ENCODE measurements around the gene THEM5.
"Not testable (repeated sequence)": the region's sequence is repeated elsewhere in the genome, so short reads cannot be mapped to it uniquely, and the experiment has no call there.

Gene THEM5

GRCh38 chr1:151867321-151867720 is 13.8 kb upstream of the THEM5 start:
- no peak for DNase-seq

DNA sequence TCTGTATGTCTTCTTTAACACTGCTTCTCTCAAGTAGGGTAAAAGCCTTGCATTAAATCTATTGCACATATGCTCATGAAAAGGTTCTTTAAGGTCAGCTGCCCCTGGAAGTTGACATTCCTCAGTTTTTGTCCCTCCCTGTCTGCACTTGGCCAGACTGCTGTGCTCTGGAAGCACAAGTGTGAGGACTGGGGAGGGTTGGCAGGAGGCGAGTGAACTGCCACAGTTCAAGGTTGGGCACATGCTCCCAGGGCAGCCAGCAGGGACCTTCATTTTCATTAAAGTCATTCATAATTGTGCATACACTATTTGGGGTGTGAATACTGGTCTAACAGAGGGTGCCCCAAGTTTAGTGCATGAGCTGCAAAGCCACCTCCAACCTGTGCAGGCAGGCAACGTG is 10.9 kb upstream of the THEM5 start:
- DNase-seq = no peak

DNA sequence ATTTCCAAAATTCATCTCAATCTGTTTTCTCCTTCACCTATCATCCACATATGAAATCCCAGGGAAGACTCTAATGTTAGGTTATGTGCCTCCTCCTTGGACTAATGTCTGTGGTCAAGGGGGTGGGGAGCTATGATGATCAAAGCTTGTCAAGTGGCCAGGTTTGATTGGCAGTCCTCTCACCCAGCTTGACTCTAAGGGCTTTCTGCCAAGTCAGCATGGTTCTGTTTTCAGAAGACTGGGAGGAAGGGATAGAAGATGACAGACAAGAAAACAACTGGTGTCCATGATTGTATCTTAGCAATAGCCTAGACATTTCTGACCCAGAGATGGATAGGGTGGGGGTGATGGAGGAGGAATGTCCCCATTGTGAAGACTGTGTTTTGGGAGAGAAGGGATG is 9.1 kb upstream of the THEM5 start:
- DNase-seq = no peak

- no peak for DNase-seq
These were observed 7.1 kb upstream of the THEM5 start for GRCh38 chr1:151860504-151861187.

DNA sequence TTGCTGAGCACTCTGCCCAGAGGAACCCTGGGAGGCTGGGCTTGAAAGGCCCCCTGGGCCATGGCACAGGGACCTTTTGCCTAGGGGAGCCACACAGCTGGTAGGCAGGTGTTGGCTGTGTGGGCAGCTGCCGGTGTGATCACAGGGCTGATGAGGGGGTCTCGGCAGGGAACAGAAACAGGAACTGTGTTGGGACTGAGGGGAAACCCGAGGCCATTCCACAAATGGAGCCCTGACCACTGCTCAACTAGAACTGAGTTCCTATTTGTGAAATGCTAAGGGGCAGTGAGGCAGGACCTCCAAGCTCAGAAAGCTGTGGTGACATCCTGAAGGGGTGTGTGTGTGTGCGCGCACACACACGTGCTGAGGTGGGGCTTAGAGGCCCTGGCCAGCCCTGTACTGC is 6.4 kb upstream of the THEM5 start:
- DNase-seq = no peak

DNA sequence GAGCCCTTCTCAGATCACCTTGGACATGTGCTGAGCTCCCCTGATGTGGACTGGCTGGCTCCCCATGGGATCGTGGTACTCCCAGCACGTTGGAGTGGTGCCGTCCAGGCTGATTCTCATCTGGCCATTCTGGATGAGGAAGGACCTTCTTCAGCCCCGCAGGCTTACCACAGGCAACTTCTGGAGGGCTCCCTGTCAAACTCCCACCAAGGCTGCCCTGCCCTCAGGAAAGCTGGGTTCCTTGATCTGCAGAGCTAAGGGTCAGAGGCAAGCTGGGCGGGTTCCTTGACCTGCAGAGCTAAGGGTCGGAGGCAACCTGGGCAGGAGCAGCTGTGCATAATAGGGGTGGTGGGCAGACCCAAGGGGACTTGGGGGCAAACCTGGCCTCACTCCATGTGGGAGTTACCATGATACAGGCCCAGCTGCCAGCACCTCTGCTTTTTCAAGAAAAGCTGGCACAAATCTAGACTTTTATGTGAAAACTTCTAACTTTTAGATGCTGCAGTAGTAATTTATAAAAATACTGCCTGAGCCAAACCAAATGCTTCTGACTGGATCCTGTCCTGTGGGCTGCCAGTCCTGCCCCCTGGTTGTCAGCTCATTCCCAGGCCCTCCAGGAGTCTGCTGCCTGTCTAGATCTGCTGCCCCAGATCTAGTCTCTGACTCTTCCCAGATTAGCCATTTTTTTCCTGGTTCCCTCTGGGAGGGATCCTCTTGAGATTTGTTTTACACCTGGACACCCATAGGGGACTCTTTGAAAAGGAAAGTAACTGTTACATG is 5.6 kb upstream of the THEM5 start:
- no peak for DNase-seq

DNA sequence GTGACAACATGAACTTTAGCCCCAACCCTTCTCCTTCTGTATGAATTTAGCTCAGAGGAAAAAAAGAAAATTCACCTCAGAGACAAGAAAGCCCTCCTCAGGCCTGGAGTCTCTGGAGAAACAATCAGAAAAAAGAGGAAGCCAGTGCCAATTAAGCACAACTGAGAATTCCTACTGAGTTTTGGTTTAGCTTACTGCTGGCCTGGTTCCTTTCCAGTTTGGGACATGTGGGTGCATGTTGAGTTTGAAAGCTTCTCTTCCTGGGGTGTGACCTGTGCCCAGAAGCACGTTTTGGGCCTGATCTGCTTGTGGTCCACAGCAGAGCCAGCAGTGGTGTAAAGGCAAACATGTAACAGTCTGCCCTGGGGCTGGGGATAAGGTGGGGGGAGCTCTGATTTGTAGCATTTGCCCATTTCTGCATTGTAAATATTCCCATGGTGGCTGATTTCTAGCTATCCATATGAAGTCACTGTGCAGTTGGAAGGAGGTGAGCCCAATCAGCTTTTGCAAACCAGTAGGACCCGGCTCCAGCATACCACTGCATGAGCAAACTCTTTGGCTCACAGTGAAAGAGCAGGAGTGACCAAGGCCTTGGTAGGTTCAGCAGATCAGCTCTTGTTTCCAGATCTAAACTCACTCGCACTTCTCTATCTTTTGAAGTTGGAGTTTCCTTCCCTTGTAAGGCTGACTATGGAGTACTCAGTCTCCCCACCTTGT is 4.7 kb upstream of the THEM5 start:
- no peak for DNase-seq

- DNase-seq = no peak
These were observed 2.4 kb upstream of the THEM5 start for GRCh38 chr1:151855933-151856332.

- DNase-seq = not testable (repeated sequence)
These were observed 2.0 kb upstream of the THEM5 start for GRCh38 chr1:151855516-151855915.

DNA sequence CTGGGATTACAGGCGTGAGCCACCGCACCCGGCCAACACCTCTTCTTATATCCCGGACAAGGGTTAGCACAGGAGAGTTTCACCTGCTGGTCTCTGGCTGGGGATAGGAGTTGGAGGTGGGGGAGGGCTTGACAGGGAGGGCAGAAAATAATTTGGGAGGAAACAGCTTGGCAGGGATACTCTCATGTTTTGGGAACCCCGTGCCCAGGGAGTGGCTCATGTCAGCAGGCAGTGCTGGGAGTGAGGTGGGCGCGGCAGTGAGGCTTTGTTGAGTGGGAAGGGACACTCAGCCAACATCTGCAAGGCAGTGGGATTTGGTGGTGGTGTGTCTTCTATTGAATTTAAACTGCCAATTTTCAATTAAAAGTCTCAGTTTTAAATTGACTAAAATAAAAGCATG is 1.1 kb upstream of the THEM5 start:
- DNase-seq = no peak

DNA sequence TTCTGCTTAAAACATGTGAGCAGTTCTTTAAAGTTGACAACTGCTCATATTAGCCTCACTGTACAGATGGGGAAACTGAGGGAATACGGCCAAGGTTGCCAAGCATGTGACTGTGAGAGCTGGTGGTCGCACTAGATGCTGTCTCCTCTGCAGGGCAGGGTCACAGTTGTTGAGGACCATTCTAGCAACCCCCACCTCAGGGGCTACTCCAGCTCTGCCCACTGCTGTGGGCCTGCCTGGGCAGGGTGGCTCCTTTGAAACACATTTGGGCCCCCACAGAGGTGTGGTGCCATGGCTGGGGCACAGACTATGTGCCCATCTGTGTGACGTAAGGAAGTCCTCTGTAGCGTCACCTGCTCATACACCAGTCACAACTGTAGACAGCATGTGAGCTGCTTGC is 779 bp downstream of the THEM5 start:
- no peak for DNase-seq

DNA sequence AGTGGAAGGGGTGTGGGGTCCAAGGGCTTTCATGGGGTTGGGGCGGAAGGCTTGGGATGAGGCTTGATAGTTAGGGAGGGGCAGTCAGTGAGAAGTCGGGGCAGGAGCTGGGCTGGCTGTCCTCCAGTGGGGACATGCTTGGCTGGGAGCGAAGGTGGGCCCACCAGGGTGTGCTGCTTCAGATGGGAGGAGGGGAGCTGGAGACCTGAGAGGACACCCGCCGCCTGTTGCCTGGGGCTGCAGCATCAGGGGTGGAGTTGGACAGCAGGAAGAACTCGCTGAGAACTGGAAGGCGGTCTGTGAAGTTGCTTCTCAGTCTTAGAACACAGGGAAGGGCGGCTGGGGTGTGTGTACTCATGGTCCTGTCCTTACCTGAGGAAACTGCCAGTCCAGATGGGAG is 1.6 kb downstream of the THEM5 start:
- no peak for DNase-seq

DNA sequence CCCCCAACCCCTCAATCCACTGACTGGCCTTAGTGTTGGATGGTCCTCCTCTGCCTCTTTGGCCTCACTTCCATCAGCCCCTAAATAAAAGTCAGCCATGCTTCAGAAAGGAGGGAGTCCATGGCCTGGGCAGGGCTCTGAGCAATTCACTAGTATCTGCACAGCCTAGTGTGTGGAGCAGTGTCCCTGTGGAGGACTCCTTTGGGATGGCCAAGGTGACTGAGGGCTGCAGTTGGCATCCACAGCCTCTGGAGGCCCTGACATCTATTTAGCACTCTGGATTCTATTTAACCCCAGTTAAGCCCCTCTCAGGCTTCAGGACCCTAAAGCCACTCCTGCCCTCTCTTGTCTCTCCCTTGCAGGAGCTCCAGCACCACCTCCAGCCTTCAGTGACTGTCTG is 3.6 kb downstream of the THEM5 start:
- no peak for DNase-seq

DNA sequence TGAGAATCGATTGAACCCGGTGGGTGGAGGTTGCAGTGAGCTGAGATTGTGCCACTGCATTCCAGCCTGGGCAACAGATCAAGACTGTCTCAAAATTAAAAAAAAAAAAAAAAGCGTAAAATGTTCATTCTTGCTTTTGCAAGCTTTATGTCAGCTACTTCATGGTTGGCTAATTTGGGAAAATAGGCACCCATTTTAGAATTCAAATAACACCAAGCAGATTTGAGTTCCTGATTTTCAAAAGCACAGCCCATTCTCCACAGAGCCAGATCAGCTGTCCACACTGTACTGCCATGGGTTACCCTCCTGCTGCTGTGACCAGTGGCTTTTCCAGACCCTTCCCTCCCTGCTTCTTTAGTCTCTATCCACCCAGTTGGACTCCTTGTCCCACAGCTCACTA is 4.4 kb downstream of the THEM5 start:
- no peak for DNase-seq

GRCh38 chr1:151847867-151848596 is 5.5 kb downstream of the THEM5 start:
- DNase-seq = no peak

DNA sequence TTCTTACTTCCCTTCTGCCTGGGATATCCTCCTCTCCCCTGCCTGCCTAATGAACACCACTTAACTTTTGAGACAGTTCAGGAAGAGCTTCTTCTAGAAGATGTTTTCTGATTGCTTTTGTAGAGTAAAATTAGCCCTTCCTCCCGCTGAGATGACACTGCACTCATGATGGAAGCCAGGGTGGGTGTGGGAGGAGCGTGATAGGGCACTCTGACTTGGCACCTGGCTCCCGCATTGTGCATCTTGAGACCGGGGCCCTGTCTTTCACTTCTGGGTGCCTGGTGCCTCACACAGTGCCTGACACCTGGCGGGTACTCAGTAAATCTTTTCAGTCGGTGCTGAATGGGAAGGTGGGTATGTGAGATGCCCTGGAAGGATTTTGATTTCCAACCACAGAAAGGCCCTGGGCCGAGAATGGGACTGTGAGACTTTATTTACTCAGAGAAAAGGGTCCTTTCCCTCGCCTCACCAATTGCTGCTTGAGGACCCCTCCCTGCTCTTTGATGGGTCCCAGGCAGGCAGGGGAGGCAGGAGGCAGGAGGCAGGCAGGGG is 6.8 kb downstream of the THEM5 start:
- no peak for DNase-seq

- no peak for DNase-seq
These were observed 7.4 kb downstream of the THEM5 start for GRCh38 chr1:151846062-151846568.

DNA sequence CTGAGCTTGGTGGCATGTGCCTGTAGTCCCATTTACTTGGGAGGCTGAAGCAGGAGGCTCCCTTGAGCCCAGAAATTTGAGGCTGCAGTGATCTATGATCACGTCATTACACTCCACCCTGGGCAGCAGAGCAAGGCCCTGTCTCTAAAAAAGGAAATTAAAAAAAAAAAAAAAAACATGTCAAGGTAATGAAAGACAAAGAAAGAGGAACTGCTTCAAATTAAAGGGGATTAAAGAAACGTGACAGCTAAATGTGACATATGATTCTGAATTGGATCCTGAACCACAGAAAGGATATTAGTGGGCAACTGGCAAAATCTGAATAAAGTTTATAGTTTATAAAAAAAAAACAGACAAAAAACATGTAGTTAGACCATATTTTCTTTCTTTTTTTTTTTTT is 10.1 kb downstream of the THEM5 start:
- DNase-seq = no peak

- no peak for DNase-seq
These were observed 12.4 kb downstream of the THEM5 start for GRCh38 chr1:151841141-151841540.

DNA sequence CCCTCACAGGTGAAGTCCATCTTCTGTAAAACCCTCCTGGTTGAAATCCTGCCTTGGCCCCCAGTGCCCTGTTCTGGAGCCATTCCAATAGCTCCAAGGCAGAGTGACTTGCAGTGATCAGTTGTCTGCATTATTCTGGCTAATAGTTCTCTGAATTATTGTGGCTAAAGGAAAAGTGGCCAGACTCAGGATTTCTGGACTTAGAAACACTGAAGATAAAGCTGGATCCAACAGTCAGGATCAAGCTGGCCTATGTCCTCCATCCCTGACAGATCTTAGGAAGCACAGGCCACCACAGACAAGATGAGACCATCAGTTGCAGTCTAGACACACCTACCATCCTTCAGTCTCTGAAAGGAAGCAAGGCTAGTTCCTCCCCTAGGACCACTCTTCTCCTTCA is 13.1 kb downstream of the THEM5 start:
- no peak for DNase-seq

- DNase-seq = peak; percentile 74
These were observed 13.8 kb downstream of the THEM5 start, which contains the start of gene C2CD4D for GRCh38 chr1:151839457-151840403. C2CD4D (minus strand) TSS chr1:151839820; CDS start chr1:151838989, 831 bp downstream.

DNA sequence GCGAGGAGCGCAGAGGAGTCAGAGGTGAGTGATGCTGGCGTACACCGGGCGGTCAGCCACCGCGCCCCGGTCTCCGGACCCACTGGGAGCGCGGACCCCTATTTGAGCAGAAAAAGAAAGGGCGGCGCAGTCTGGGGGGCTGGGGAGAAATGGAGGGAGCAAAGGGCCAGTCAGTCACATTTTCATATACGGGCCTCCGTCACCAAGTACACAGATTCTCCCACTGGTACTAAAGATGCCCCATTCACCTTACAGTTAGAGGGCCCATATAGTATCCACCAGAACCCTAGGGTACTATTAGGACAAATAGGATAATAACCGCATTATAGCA is 14.5 kb downstream of the THEM5 start:
- no peak for DNase-seq
